Panc1 (cell line): ENCODE measurements around the gene MYO5B. TPM values are rescaled to one million over a fixed set of nuclear protein-coding genes. Genes with fewer than 3 reads are reported as not detected.

ENCODE experiments used
- ATAC-seq: fragments of 200-7000 bp; cut with Tn5 transposase; 2 replicates; pipeline ENCODE4 v1.9.1; 2020; ENCODE audit warnings: mild to moderate bottlenecking, moderate library complexity
- BruUV-seq: library from RNA; stranded (reverse); fragments of 400-500 nt; replicated peaks from 2 replicates; lab custom pipeline; 2021; lab: Mats Ljungman, UMichigan
- CTCF ChIA-PET: fragments of 300-600 bp; sonication (Branson Sonifier 250); formaldehyde crosslinking; loops from one replicate; lab custom pipeline; 2022; ENCODE audit warnings: antibody characterized with exemption; lab: Charles Lee
- POLR2A ChIA-PET: fragments of 300-600 bp; sonication (Branson Sonifier 250); formaldehyde crosslinking; loops from one replicate; lab custom pipeline; 2022; ENCODE audit warnings: antibody characterized with exemption; lab: Charles Lee
- DNase-seq: peaks from one replicate; pipeline ENCODE4 v3.0.0-alpha.2; 2010; ENCODE audit warnings: low read depth, low spot score
- H3K27ac ChIP-seq: 2 replicates; pipeline ENCODE4 v1.5.1; 2011; ENCODE audit warnings: mild to moderate bottlenecking, low read length, inconsistent platforms
- H3K27me3 ChIP-seq: fragments of 200-500 bp; sonication (Bioruptor generic); 2 replicates; pipeline ENCODE4 v1.6.0; 2014; ENCODE audit warnings: low read length, inconsistent platforms; ENCODE audit not compliant: control insufficient read depth, insufficient read depth
- H3K36me3 ChIP-seq: fragments of 200-500 bp; sonication (Bioruptor generic); 2 replicates; pipeline ENCODE4 v1.5.1; 2014; ENCODE audit warnings: inconsistent platforms, mild to moderate bottlenecking, low read length, moderate library complexity; ENCODE audit not compliant: control insufficient read depth, insufficient read depth
- H3K4me1 ChIP-seq: 2 replicates; pipeline ENCODE4 v1.5.1; 2011; ENCODE audit warnings: inconsistent platforms, mild to moderate bottlenecking, low read length, moderate library complexity; ENCODE audit not compliant: control insufficient read depth, insufficient read depth
- H3K4me3 ChIP-seq, 2 experiments: 2 replicates each; pipeline ENCODE4 v1.5.1; 2011 to 2012; ENCODE audit warnings: low read depth in 2 of 2, low read length in 2 of 2, mild to moderate bottlenecking in 2 of 2, inconsistent platforms in 1 of 2, moderate library complexity in 1 of 2
- H3K9me3 ChIP-seq: fragments of 200-500 bp; sonication (Bioruptor generic); 2 replicates; pipeline ENCODE4 v1.5.1; 2014; ENCODE audit warnings: low read depth, mild to moderate bottlenecking, inconsistent platforms, low read length, moderate library complexity; ENCODE audit not compliant: control insufficient read depth, insufficient read depth
- CTCF ChIP-seq: fragments of 450-650 bp; IDR thresholded peaks from 2 replicates; pipeline ENCODE4 v1.5.1; 2017; ENCODE audit warnings: mild to moderate bottlenecking
- POLR2AphosphoS5 ChIP-seq: IDR thresholded peaks from 2 replicates; pipeline ENCODE4 v1.6.1; 2012; ENCODE audit warnings: mild to moderate bottlenecking, low read depth, low read length, moderate library complexity
- REST ChIP-seq, 2 experiments: IDR thresholded peaks; 2 replicates each; pipeline ENCODE4 v1.6.1; 2011 to 2012; ENCODE audit warnings: low read depth in 2 of 2, control low read depth in 1 of 2, low read length in 1 of 2, mild to moderate bottlenecking in 1 of 2, moderate library complexity in 1 of 2; ENCODE audit not compliant: insufficient read depth in 1 of 2
- SIN3A ChIP-seq: IDR thresholded peaks from 2 replicates; pipeline ENCODE4 v1.6.1; 2012; ENCODE audit warnings: low read depth, mild to moderate bottlenecking, low read length, moderate library complexity, borderline replicate concordance; ENCODE audit not compliant: insufficient read depth
- TCF7L2 ChIP-seq: IDR thresholded peaks from 2 replicates; pipeline ENCODE4 v1.6.1; 2011; ENCODE audit warnings: mild to moderate bottlenecking, low read depth, low read length, inconsistent platforms
- in situ Hi-C: cut with HindIII; loops from 2 replicates; pipeline ENCODE4 v1.10.0; 2016; ENCODE audit warnings: low sequenced_read_pairs, low pct_unique_long_range_greater_than_20kb
- intact Hi-C: fragments of 100-400 bp; cut with micrococcal nuclease; formaldehyde crosslinking; loops from one replicate; pipeline ENCODE4 v1.10.0; 2022; ENCODE audit not compliant: unreplicated experiment
- total RNA-seq: library from RNA; stranded (reverse); gene quantifications from one replicate; pipeline ENCODE4 v1.2.1, GENCODE V29; 2021; ENCODE audit not compliant: unreplicated experiment

Gene MYO5B
- total RNA-seq, 1 experiment from 2014 or later: 0.31 TPM

GRCh38 chr18:49999128-49999527 lies 195.8 kb downstream of the MYO5B start:
- DNase-seq (no peak), ATAC-seq (no peak)
- no peak for TF ChIP-seq CTCF
- ChIA-PET POLR2A (no interaction called here), CTCF (no interaction called here)
- no TSS peak for BruUV-seq
- Histone ChIP-seq H3K4me1 (no peaks in the 10 kb centered on the region), H3K4me3 (no peak overlapping the region), H3K36me3 (no peaks in the 10 kb centered on the region), H3K9me3 (no peaks in the 10 kb centered on the region), H3K27me3 (no peaks in the 10 kb centered on the region), H3K27ac (no peak overlapping the region)
- intact Hi-C loops: no loop called here
- in situ Hi-C loops: no loop called here

GRCh38 chr18:49997558-49997957 lies 197.4 kb downstream of the MYO5B start:
- POLR2A ChIA-PET: no interaction called here
- BruUV-seq: no TSS peak
- H3K4me1 ChIP-seq: no peaks in the 10 kb centered on the region
- CTCF ChIA-PET: no interaction called here
- intact Hi-C loops (no loop called here), in situ Hi-C loops (no loop called here)
- no peaks in the 10 kb centered on the region for H3K9me3 ChIP-seq
- no peak for ATAC-seq
- H3K27ac ChIP-seq: no peak overlapping the region
- no peak overlapping the region for H3K4me3 ChIP-seq
- H3K36me3 ChIP-seq: no peaks in the 10 kb centered on the region
- no peaks in the 10 kb centered on the region for H3K27me3 ChIP-seq
- DNase-seq: no peak
- TF ChIP-seq CTCF (no peak), TCF7L2 (no peak), POLR2AphosphoS5 (no peak), SIN3A (no peak), REST (IDR thresholded peaks at IDR 0.05; ENCODE audit: insufficient read depth in 1 of 2, low read depth in 2 of 2, low read length in 1 of 2) (no peak)

DNA sequence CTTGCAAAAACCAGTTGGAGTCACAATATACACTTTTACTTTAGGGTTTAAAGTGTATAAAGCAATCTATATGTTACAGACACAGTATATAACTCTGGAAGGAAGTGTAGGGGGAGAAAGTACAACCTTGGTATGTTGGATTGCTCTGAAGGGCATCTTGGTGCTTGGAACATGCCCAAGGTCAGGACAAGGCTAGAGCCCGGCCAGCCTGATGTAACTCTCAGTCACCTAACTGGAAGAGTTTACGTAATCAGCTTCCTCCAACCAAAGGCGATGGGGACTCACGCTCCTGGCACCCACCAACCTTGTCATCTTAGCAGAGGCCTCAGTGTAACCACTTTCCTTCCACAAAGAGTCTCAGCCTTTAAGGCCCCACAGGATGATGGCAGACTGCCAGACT lies 200.5 kb downstream of the MYO5B start:
- ATAC-seq (no peak), DNase-seq (no peak)
- intact Hi-C loops: no loop called here
- Histone ChIP-seq H3K27me3 (no peaks in the 10 kb centered on the region), H3K4me1 (no peaks in the 10 kb centered on the region), H3K9me3 (no peaks in the 10 kb centered on the region), H3K36me3 (no peaks in the 10 kb centered on the region), H3K27ac (no peak overlapping the region), H3K4me3 (no peak overlapping the region)
- in situ Hi-C loops: no loop called here
- ChIA-PET POLR2A (no interaction called here), CTCF (no interaction called here)
- no peak for TF ChIP-seq SIN3A
- TF ChIP-seq REST (IDR thresholded peaks at IDR 0.05; ENCODE audit: insufficient read depth in 1 of 2, low read depth in 2 of 2, low read length in 1 of 2): no peak
- TF ChIP-seq CTCF: no peak
- TF ChIP-seq POLR2AphosphoS5: no peak
- no peak for TF ChIP-seq TCF7L2
- no TSS peak for BruUV-seq
